ENCODE results near the gene ZNF76. TPM values are rescaled to one million over a fixed set of nuclear protein-coding genes. Genes with fewer than 3 reads are reported as not detected.

The ZNF76 gene
- total and polyA plus RNA-seq, 2 of the 13 experiments (the other 11 are each of a cell fraction or from before 2014, with no cell fraction given), result 13.2 to 26.4 TPM

DNA sequence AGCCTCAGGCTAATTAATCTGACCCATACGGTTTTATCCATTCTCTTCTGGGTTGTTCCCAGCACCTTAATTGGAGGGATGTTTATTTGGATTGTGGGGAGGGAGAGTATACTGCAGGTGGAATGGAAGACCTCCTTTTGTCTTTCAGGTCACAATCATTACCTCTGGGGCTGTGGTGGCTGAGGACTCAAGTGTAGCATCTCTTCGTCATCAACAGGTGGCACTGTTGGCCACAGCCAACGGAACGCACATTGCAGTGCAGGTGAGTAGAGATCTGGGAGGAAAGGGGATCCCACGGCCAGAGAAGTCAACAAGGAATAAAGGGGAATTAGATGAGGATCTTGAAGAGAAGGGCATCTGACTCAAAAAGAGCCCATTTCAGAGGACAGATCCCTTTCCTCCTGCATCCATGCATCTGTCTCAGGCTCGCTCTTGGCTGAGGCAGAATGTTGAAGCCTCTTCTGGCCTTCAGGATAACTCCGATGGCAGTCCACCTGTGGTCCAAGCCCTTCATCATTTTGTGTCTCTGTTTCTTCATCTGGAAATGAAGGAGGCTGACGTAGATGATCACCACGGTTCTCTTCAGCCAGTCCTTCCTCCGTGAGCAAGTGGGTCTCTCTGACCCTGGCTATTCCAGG lies 34.9 kb downstream of the ZNF76 start (continued):
- TF ChIP-seq, protein P1, sequence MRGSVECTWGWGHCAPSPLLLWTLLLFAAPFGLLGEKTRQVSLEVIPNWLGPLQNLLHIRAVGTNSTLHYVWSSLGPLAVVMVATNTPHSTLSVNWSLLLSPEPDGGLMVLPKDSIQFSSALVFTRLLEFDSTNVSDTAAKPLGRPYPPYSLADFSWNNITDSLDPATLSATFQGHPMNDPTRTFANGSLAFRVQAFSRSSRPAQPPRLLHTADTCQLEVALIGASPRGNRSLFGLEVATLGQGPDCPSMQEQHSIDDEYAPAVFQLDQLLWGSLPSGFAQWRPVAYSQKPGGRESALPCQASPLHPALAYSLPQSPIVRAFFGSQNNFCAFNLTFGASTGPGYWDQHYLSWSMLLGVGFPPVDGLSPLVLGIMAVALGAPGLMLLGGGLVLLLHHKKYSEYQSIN (CRISPR knock-in tag; IDR thresholded peaks at IDR 0.05; ENCODE audit: borderline replicate concordance), result no peak
- no peak for TF ChIP-seq ZKSCAN1 (IDR thresholded peaks at IDR 0.05; ENCODE audit: low read length)
- no peak for TF ChIP-seq ZNF710 (CRISPR knock-in tag; IDR thresholded peaks at IDR 0.05; ENCODE audit: borderline replicate concordance)
- no peak for TF ChIP-seq ZNF777 (CRISPR knock-in tag; IDR thresholded peaks at IDR 0.05)
- TF ChIP-seq ZNF660 (CRISPR knock-in tag; IDR thresholded peaks at IDR 0.05; ENCODE audit: borderline replicate concordance, low read depth), result no peak
- TF ChIP-seq ZNF180 (CRISPR knock-in tag; IDR thresholded peaks at IDR 0.05; ENCODE audit: borderline replicate concordance, low read depth), result no peak
- TF ChIP-seq GTF3A (CRISPR knock-in tag; conservative IDR thresholded peaks at IDR 0.05), result no peak
- 0 out of 2 replicates have a peak, but pooled peaks have one; percentile 21 for TF ChIP-seq CEBPG (CRISPR knock-in tag; IDR thresholded peaks at IDR 0.05)
- no peak for TF ChIP-seq PCBP2 (optimal IDR thresholded peaks at IDR 0.05; ENCODE audit: low read depth, low read length, poor library complexity, severe bottlenecking)
- no peak for TF ChIP-seq TBL1XR1 (IDR thresholded peaks at IDR 0.05; ENCODE audit: borderline replicate concordance, low read length, partially characterized antibody)
- no peak for TF ChIP-seq SMAD9 (CRISPR knock-in tag; IDR thresholded peaks at IDR 0.05)
- no peak for TF ChIP-seq LCORL (IDR thresholded peaks at IDR 0.05)
- no peak for TF ChIP-seq LCORL (CRISPR knock-in tag; IDR thresholded peaks at IDR 0.05)
- TF ChIP-seq NR2F1 (CRISPR knock-in tag; IDR thresholded peaks at IDR 0.05), result no peak
- TF ChIP-seq SMC3 (IDR thresholded peaks at IDR 0.05; ENCODE audit: low read length), result peak; percentile 73; the same call in 1 of the 2 replicates
- no peak for TF ChIP-seq SOX5 (CRISPR knock-in tag; IDR thresholded peaks at IDR 0.05; ENCODE audit: borderline replicate concordance)
- no peak for TF ChIP-seq ZNF460 (CRISPR knock-in tag; IDR thresholded peaks at IDR 0.05; ENCODE audit: borderline replicate concordance)
- no peak for TF ChIP-seq ZNF282 (IDR thresholded peaks at IDR 0.05; ENCODE audit: partially characterized antibody)
- TF ChIP-seq, protein P2, sequence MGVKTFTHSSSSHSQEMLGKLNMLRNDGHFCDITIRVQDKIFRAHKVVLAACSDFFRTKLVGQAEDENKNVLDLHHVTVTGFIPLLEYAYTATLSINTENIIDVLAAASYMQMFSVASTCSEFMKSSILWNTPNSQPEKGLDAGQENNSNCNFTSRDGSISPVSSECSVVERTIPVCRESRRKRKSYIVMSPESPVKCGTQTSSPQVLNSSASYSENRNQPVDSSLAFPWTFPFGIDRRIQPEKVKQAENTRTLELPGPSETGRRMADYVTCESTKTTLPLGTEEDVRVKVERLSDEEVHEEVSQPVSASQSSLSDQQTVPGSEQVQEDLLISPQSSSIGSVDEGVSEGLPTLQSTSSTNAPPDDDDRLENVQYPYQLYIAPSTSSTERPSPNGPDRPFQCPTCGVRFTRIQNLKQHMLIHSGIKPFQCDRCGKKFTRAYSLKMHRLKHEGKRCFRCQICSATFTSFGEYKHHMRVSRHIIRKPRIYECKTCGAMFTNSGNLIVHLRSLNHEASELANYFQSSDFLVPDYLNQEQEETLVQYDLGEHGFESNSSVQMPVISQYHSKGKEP (CRISPR knock-in tag; IDR thresholded peaks at IDR 0.05), result no peak
- no peak for TF ChIP-seq ZNF451 (CRISPR knock-in tag; IDR thresholded peaks at IDR 0.05)
- no peak for TF ChIP-seq XBP1 (CRISPR knock-in tag; IDR thresholded peaks at IDR 0.05)
- TF ChIP-seq YEATS4 (CRISPR knock-in tag; IDR thresholded peaks at IDR 0.05; ENCODE audit: borderline replicate concordance), result no peak
- TF ChIP-seq ZBTB38 (CRISPR knock-in tag; IDR thresholded peaks at IDR 0.05), result 0 out of 2 replicates have a peak, but pooled peaks have one; percentile 29
- no peak for TF ChIP-seq ZNF382 (CRISPR knock-in tag; IDR thresholded peaks at IDR 0.05; ENCODE audit: borderline replicate concordance)
- TF ChIP-seq, protein P3, sequence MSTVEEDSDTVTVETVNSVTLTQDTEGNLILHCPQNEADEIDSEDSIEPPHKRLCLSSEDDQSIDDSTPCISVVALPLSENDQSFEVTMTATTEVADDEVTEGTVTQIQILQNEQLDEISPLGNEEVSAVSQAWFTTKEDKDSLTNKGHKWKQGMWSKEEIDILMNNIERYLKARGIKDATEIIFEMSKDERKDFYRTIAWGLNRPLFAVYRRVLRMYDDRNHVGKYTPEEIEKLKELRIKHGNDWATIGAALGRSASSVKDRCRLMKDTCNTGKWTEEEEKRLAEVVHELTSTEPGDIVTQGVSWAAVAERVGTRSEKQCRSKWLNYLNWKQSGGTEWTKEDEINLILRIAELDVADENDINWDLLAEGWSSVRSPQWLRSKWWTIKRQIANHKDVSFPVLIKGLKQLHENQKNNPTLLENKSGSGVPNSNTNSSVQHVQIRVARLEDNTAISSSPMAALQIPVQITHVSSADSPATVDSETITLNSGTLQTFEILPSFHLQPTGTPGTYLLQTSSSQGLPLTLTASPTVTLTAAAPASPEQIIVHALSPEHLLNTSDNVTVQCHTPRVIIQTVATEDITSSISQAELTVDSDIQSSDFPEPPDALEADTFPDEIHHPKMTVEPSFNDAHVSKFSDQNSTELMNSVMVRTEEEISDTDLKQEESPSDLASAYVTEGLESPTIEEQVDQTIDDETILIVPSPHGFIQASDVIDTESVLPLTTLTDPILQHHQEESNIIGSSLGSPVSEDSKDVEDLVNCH (CRISPR knock-in tag; IDR thresholded peaks at IDR 0.05), result no peak
